Fibroblast of lung (primary cell): ENCODE data around the gene SLC16A3. TPM values are rescaled to one million over a fixed set of nuclear protein-coding genes. Genes with fewer than 3 reads are reported as not detected.

Experiments
- DNase-seq, 2 donors: peaks; one replicate each; pipeline versions ENCODE4 v3.0.0 to v3.0.0-alpha.2; 2010; ENCODE audit warnings: low read depth in 2 of 2
- H2AFZ ChIP-seq: 2 replicates; pipeline ENCODE4 v1.5.1; 2012; ENCODE audit warnings: low read length, control low read depth, inconsistent platforms
- H3K27ac ChIP-seq: 2 replicates; pipeline ENCODE4 v1.5.1; 2011; ENCODE audit warnings: low read length, control low read depth; ENCODE audit not compliant: insufficient read depth
- H3K27me3 ChIP-seq: 2 replicates; pipeline ENCODE4 v1.5.1; 2011; ENCODE audit warnings: mild to moderate bottlenecking, low read length; ENCODE audit not compliant: control insufficient read depth, insufficient read depth
- H3K36me3 ChIP-seq: 2 replicates; pipeline ENCODE4 v1.5.1; 2011; ENCODE audit warnings: low read length; ENCODE audit not compliant: control insufficient read depth, insufficient read depth
- H3K4me1 ChIP-seq: 2 replicates; pipeline ENCODE4 v1.5.1; 2011; ENCODE audit warnings: low read length; ENCODE audit not compliant: control insufficient read depth, insufficient read depth; ENCODE audit errors: extremely low read depth
- H3K4me2 ChIP-seq: 2 replicates; pipeline ENCODE4 v1.5.1; 2011; ENCODE audit warnings: low read length, control low read depth; ENCODE audit not compliant: insufficient read depth; ENCODE audit errors: extremely low read depth
- H3K4me3 ChIP-seq, 4 experiments: fragments of 200-600 bp in 1 of 4; sonication (generic) in 1 of 4; replicated peaks in 1 of 4; 2 replicates each; pipeline ENCODE4 v1.5.1; 2011 to 2016; ENCODE audit warnings: low read length in 4 of 4, low read depth in 3 of 4, mild to moderate bottlenecking in 3 of 4, control low read depth in 2 of 4, inconsistent platforms in 1 of 4, mixed read lengths in 1 of 4; ENCODE audit not compliant: insufficient read depth in 1 of 4; ENCODE audit errors: control extremely low read depth in 1 of 4
- H3K79me2 ChIP-seq: 2 replicates; pipeline ENCODE4 v1.5.1; 2012; ENCODE audit warnings: mild to moderate bottlenecking, low read length, inconsistent platforms; ENCODE audit not compliant: control insufficient read depth, insufficient read depth
- H3K9ac ChIP-seq: 2 replicates; pipeline ENCODE4 v1.5.1; 2011; ENCODE audit warnings: mild to moderate bottlenecking, low read length, control low read depth; ENCODE audit not compliant: insufficient read depth
- H3K9me3 ChIP-seq: 2 replicates; pipeline ENCODE4 v1.5.1; 2012; ENCODE audit warnings: low read depth, low read length; ENCODE audit not compliant: control insufficient read depth, insufficient read depth
- H4K20me1 ChIP-seq: 2 replicates; pipeline ENCODE4 v1.5.1; 2011; ENCODE audit warnings: low read length; ENCODE audit not compliant: control insufficient read depth, insufficient read depth; ENCODE audit errors: extremely low read depth
- EZH2 ChIP-seq: IDR thresholded peaks from 2 replicates; pipeline ENCODE4 v1.5.1; 2012; ENCODE audit warnings: low read length, control low read depth, mild to moderate bottlenecking; ENCODE audit errors: missing control alignments
- polyA plus RNA-seq, 2 donors: library from polyadenylated mRNA; depleted of rRNA in 1 of 2; stranded (reverse) in 1 of 2; unstranded in 1 of 2; fragments of >200 nt; gene quantifications; 2 replicates each; pipeline ENCODE4 v1.2.1, GENCODE V29; 2011 to 2012; ENCODE audit warnings: missing spikeins in 1 of 2
- total RNA-seq: library from RNA; depleted of rRNA; stranded (reverse); fragments of >200 nt; gene quantifications from 2 replicates; pipeline ENCODE4 v1.2.1, GENCODE V29; 2014
- TF ChIP-seq, protein P1 (sequence below), 2 donors: IDR thresholded peaks in 1 of 2; conservative IDR thresholded peaks in 1 of 2; 1 replicate in 1 of 2; 2 replicates in 1 of 2; pipeline ENCODE4 v1.5.1; 2011 to 2012; ENCODE audit warnings: low read length in 2 of 2, control low read depth in 1 of 2, inconsistent platforms in 1 of 2, low read depth in 1 of 2, mild to moderate bottlenecking in 1 of 2

The SLC16A3 gene
- total and polyA plus RNA-seq, 2 donors (not counting 1 experiment from before 2014, with no cell fraction given), result 71.0 to 107 TPM

DNA sequence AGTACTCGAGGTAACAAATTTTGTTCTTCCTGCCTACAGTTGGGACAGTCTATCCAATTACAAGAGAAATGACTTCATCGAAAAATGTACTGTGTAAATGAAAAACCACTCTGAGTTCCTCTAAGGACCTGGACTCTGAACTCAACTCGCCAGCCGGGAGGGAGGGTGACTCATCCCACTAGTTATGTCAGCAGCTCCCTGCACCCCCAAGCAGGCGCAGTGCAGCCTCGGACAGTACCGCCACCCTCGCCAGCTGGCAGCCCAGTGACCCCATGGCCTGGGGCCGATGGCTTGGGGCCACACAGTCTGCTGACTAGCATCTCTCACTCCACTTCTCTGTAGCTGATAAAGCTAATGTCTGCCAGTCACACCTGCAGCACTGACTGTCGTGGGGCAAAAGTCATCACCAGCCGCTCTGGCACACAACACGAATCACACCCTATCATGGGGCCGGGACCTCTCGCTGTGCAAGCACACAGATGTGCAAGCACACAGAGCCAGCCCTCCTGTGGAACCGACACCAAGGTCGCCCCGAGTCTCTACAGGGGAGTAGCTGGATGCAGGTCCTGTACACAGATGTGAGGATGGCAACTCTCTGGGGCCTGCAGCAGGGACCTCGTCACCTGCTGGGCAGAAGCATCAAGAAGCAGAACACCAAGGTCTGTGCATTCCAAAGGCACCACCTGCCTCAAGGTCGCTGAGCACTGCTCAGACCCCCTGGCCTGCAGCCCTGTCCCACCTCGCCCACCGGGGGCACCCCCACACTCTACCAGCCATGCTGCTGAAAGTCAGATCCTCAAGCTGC is 38.9 kb downstream of the SLC16A3 start:
- DNase-seq, result peak; percentile 96
- H4K20me1 ChIP-seq, result peaks cover 13% of the 10 kb centered on the region
- peaks cover 95% of the 10 kb centered on the region for H3K79me2 ChIP-seq
- no peak overlapping the region for H2AFZ ChIP-seq
- H3K27ac ChIP-seq, result peak overlapping the region; percentile 66
- H3K9me3 ChIP-seq, result no peaks in the 10 kb centered on the region
- no peaks in the 10 kb centered on the region for H3K27me3 ChIP-seq
- H3K9ac ChIP-seq, result peak overlapping the region; percentile 29
- H3K4me3 ChIP-seq, result peak overlapping the region in 2 of 4 experiments; percentile 1 to 40
- H3K4me1 ChIP-seq, result peaks cover 28% of the 10 kb centered on the region
- peaks cover 34% of the 10 kb centered on the region for H3K36me3 ChIP-seq
- TF ChIP-seq, protein P1, sequence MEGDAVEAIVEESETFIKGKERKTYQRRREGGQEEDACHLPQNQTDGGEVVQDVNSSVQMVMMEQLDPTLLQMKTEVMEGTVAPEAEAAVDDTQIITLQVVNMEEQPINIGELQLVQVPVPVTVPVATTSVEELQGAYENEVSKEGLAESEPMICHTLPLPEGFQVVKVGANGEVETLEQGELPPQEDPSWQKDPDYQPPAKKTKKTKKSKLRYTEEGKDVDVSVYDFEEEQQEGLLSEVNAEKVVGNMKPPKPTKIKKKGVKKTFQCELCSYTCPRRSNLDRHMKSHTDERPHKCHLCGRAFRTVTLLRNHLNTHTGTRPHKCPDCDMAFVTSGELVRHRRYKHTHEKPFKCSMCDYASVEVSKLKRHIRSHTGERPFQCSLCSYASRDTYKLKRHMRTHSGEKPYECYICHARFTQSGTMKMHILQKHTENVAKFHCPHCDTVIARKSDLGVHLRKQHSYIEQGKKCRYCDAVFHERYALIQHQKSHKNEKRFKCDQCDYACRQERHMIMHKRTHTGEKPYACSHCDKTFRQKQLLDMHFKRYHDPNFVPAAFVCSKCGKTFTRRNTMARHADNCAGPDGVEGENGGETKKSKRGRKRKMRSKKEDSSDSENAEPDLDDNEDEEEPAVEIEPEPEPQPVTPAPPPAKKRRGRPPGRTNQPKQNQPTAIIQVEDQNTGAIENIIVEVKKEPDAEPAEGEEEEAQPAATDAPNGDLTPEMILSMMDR (conservative IDR thresholded peaks at IDR 0.05 in 1 of 2, IDR thresholded peaks at IDR 0.05 in 1 of 2; ENCODE audit: low read depth in 1 of 2, low read length in 2 of 2), result no peak
- no peak for TF ChIP-seq EZH2
- peak overlapping the region; percentile 83 for H3K4me2 ChIP-seq

DNA sequence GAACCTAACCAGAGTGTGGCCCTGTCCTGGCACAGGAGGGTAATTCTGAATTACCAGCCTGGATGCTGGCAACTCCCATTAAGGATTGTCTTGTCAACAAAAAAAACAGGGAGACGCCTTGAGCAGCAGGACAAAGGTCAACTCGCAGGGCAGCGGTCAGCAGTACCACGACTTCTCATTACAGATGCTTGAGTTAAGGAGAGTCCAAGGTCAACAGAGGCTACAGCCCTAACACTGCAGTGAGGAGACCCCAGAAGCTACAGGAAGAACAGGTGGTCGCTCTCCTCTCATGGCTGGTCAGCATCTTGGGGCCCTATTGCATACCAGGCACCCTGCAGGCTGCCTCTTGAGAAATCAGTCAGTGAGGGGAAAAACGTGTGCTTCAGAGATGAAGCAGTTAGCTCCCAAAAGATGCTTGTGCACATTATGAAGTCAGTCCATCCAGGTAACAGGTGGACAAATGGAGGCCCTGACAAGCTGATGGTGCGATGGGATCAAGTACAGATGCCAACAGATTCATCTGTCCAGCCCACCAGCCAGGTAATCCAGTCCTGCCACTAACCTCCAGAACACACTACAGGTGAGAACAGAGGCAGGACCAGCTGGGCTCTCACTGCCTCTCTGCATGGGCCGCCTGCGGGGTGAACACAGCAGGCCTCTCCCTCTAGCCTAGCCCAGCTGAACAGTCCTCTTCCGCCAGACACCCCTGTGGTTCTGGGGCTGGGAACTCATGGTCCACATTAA is 40.5 kb downstream of the SLC16A3 start:
- Histone ChIP-seq H3K4me3 (no peak overlapping the region), H4K20me1 (peaks cover 13% of the 10 kb centered on the region), H3K9me3 (no peaks in the 10 kb centered on the region), H3K36me3 (peaks cover 25% of the 10 kb centered on the region), H3K27ac (no peak overlapping the region), H3K27me3 (no peaks in the 10 kb centered on the region), H3K79me2 (peaks cover 84% of the 10 kb centered on the region), H3K4me2 (no peak overlapping the region), H3K4me1 (peaks cover 28% of the 10 kb centered on the region), H2AFZ (no peak overlapping the region), H3K9ac (no peak overlapping the region)
- TF ChIP-seq, protein P1 (conservative IDR thresholded peaks at IDR 0.05 in 1 of 2, IDR thresholded peaks at IDR 0.05 in 1 of 2; ENCODE audit: low read depth in 1 of 2, low read length in 2 of 2), result no peak
- TF ChIP-seq EZH2, result no peak
- no peak for DNase-seq

DNA sequence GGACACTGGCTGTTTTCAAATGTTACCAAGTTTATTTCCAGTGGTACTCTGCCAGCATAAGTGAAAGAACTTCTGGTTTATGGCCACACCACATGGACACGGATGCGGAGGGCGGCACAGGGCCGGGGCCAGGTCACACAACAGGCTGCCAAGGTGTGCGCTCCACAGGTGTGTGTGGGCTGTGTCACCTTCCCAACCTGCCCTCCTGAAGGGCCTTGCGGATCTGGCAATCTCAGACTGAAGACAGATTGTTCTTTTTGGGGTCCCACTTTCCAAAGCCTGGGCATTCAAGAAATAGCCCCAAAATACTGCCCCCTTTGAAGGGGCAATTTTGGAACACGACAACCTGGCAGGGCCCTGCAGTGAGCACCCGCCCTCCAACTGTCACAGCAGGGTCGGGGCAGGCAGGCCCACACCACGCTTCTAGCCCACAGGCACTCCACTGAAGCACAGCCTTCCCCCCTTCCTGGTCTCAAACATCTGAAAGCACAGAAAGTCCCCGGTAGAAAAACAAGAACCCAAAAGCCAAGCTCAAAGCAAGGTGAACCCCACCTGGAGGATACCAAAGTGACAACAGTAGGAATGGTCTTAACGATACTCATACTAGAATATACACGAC is 41.1 kb downstream of the SLC16A3 start:
- H3K4me3 ChIP-seq, result peak overlapping the region in 1 of 4 experiments; percentile 14
- H3K4me2 ChIP-seq, result no peak overlapping the region
- peaks cover 23% of the 10 kb centered on the region for H3K36me3 ChIP-seq
- no peak for DNase-seq
- H3K9ac ChIP-seq, result no peak overlapping the region
- no peaks in the 10 kb centered on the region for H3K9me3 ChIP-seq
- peaks cover 28% of the 10 kb centered on the region for H3K4me1 ChIP-seq
- H4K20me1 ChIP-seq, result peaks cover 13% of the 10 kb centered on the region
- H3K27ac ChIP-seq, result no peak overlapping the region
- TF ChIP-seq, protein P1 (conservative IDR thresholded peaks at IDR 0.05 in 1 of 2, IDR thresholded peaks at IDR 0.05 in 1 of 2; ENCODE audit: low read depth in 1 of 2, low read length in 2 of 2), result no peak
- no peak for TF ChIP-seq EZH2
- no peaks in the 10 kb centered on the region for H3K27me3 ChIP-seq
- H3K79me2 ChIP-seq, result peaks cover 77% of the 10 kb centered on the region
- H2AFZ ChIP-seq, result no peak overlapping the region
